Activated T-cell treated with anti-CD3 and anti-CD28 coated beads, Interleukin-2, amount 50 U/mL, for 48 hours (primary cell): ENCODE measurements around the gene MYPN.
"Not testable (repeated sequence)": the region's sequence is repeated elsewhere in the genome, so short reads cannot be mapped to it uniquely, and the experiment has no call there.

ENCODE experiments used
- DNase-seq, 2 experiments: peaks; one replicate each; pipeline ENCODE4 v3.0.0-alpha.2; 2020

Gene MYPN

DNA sequence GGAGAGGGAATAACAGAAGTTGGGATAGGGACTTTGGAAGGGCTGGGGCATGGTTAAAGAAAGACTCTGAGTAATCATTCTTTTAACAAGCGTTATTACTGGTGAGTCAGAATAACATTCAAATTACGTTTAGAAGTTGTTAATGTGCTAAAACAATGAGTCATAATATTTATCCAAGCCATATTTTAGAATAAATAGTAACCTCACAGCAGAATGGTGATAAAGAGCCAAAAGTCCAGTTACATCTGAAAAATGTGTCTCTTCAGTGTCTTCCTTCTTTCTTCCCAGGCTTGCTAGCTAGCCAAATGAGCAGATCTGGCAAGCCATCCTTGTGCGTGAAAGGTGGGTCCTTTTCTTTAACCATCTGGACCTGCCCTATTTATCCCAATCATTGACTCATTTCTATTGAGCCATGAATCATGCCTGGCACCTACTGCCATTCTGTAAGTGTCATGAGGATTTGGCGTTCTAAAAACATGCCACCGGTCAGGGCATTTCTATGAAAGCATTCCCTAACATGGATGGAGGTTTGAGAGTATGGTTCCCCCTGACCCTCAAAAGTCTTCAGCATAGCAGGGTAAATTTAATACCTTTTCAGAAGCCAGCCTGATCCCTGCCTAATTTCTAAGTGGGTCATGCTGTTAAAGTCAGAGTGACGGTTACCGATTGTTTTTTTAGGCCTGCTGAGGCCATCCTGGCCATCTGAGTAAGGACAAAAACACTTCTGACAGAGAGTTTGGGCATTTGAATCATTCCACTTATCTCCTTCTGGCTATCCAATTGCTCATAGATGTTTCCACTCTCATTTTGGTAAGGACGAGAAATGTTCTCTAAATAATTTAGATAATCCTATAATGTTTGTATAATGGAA is 26.9 kb downstream of the MYPN start:
- DNase-seq: no peak

DNA sequence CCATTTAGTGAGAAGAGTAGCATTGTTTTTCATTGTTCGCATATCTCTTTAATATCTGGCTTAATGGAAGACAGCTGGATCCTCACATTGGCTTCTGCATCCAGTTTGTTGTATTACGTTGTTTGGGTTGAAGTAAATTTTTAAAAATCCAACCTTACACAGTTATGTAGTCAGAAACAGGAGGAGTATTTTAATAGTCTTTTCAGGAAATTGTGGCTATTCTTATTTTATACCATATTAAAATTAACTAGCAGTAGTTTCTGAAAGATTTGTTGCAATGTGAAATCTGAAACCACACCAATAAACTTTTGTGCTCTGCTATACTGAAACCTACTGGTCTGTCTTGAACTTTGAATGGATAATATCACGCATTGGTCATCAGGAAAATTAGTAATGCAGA is 27.9 kb downstream of the MYPN start:
- no peak for DNase-seq

DNA sequence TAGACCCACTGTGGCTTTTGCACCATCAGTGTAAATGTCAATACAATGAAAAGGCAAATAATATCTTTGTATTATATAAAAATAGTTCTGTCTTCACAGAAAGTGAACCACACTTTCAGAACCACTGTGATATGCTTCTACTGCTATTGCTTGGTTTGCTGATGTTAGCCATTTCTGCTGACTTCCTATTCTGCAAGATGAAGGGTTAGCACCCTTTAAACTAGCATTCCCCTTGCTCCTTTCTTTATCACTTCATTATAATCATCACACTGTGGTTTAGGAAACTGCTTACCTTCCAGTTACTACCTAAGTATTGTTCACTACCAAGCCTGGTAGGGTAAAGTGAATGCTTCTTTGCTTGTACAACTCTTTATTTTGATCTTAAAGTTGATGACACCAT is 29.2 kb downstream of the MYPN start:
- DNase-seq: no peak

- no peak for DNase-seq
These were observed 30.4 kb downstream of the MYPN start for GRCh38 chr10:68139448-68140272.

GRCh38 chr10:68142761-68143160 is 33.5 kb downstream of the MYPN start:
- DNase-seq: no peak

- no peak for DNase-seq
These were observed 35.4 kb downstream of the MYPN start for GRCh38 chr10:68144709-68145108.

GRCh38 chr10:68145705-68146104 is 36.4 kb downstream of the MYPN start:
- no peak for DNase-seq

- no peak for DNase-seq
These were observed 36.8 kb downstream of the MYPN start for GRCh38 chr10:68146133-68146532.

DNA sequence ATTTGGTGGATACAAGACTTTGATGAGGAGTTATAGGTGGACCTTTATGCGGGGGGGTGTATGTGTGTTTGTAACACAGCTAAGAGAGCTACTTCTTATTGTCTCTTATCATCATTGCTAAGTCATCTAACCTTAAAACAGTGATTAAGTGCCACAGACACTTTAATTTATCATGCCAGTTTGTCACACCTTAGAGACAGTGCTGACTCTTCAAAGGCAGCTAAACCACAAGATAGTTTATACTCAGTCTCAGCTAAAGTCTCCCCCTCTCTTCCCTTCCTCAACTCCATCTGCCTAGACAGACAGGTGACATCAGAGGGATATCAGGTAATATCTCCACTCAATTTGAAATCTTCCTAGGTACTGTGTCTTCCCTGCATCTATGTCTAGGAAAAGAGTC is 42.2 kb downstream of the MYPN start:
- no peak for DNase-seq

- DNase-seq: no peak
These were observed 44.4 kb downstream of the MYPN start for GRCh38 chr10:68153473-68154210.

GRCh38 chr10:68154211-68154497 is 44.9 kb downstream of the MYPN start:
- DNase-seq: no peak

DNA sequence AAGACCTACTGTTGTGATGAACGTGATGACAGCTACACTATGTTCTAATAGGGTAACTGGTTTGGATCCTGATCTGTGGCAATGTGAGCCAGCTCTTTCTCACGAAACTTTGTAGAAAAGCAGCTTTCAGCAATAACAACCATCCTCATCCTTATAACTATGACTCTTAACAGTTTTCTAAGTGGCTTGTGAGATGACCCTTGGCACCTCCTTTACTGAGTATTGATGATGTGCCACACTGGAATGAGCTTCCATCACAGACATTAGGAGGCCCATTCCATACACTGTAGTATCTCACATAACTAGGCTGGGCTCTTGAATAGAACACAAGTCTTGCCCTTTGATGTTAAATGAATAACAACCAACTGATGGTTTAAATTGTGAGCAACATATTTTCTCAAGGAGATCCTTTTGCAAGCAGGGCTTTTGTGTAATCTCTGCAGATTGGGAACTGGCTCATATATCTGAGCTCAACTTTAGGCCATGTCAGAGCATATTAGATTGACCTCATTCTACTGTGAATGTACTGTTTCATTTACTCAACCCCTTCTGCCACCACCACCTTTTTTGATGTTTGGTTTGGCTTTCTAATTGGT is 46.4 kb downstream of the MYPN start:
- DNase-seq: no peak

DNA sequence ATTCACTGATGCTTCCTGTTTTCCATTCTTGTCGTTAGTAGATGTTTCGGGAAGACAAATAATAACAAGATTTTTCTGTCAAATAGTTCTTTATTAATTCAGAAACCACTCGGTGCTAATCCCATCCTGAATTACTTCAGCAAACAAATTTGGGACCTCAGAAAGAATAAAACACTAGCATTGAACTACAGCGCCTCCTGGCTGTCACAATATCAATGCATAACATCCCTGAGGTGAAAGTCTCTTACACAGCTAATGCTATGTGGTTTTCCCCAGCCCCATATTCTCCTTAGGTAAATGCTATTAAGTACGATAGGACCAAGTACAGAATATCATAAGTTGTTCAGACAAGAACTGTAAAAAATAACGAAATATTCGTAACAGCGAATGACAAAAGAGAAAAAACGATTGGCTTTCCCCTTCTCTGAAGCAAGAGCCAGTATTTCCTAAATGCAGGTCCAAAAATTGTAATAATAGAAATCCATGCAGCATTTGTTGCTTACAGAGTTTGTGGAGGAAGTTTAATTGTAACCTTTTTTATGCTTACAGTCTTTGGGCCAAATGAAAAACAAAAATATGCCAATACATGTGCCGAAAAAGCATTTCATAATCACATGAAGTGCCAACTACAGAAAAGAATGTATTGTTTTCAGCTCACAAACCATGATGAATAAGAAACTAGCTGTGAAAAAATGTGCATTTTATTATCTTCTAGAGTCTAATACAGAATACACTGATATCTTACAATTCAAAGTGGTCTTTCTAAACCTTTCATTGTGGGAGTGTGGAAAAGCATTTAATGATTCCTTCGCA is 47.3 kb downstream of the MYPN start:
- DNase-seq: peak; percentile 58 to 59

GRCh38 chr10:68157522-68157921 is 48.2 kb downstream of the MYPN start:
- DNase-seq: not testable (repeated sequence)

- DNase-seq: no peak
These were observed 48.7 kb downstream of the MYPN start for GRCh38 chr10:68158031-68158430.

GRCh38 chr10:68163735-68164134 is 54.4 kb downstream of the MYPN start:
- DNase-seq: no peak

DNA sequence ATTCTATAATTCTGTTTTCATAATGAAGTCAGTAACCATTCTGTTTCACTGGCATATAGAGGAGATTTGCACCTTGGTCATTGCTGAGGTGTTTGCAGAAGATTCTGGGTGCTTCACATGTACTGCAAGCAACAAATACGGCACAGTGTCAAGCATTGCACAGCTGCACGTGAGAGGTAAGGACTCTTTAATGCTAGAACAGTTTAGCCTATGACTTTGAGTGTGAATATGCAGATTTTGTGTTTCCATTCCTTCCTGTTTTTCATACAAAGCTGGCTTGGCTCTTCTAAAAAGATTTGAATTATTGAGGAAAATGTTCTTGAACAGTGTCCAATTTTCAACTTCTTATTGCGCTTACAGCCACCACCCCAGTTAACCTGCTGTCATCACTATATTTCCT is 56.4 kb downstream of the MYPN start:
- DNase-seq: no peak

DNA sequence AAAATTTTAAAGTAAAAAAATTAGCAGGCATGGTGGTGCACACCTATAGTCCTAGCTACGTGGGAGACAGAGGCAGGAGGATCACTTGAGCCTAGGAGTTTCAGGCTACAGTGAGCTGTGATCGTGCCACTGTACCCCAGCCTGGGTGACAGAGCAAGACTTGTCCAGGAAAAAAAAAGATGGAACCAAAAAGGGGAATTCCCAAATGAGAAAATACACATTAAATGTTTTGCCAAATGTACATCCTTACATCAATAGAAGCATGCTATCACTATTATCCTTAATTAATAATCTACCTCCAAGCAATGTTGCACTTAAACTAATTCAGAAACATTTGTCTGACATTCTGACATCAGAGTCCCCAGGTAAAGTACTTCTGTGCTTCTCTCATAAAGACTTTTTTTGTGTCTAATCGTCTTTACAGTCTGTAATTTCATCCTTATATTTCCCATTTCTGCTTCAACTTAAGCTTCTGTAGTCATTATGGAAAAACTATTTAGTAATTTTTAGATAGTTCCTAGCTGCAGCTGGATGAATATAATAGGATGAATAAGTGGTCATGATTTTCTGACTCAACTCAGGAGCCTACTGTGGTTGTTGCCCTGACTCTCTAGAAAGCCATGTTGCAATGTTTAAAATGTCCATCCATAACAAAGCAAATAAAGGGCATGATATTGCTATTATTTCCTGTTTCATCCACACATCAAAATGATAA is 57.7 kb downstream of the MYPN start:
- DNase-seq: no peak

DNA sequence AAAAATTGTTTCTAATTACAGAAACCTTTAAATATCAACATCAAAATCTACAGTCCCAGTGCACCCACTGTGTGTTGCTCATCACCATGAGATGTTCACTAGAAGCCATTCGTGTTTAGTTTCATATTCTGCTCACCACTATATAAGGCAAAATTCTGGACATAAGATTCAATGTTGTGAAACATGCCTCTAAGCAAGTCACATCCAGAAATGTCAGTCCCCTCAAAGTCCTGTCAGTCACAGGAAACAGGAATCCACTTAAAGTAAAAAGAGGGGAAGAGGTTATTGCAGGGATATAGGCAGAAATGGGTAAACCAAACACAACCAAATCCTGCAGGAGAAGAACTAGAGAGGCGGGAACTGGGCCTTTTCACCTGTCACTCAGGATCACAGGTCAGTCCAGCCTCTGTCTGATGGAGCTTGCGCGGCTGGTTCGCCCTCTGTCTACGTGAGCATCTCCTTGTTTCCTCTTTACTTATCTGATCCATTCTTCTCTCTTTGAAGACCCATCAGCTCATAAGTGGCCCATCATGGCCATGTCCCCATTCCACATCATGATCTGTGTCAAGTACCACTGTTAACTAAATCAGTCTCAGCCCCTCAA is 58.4 kb downstream of the MYPN start:
- no peak for DNase-seq

DNA sequence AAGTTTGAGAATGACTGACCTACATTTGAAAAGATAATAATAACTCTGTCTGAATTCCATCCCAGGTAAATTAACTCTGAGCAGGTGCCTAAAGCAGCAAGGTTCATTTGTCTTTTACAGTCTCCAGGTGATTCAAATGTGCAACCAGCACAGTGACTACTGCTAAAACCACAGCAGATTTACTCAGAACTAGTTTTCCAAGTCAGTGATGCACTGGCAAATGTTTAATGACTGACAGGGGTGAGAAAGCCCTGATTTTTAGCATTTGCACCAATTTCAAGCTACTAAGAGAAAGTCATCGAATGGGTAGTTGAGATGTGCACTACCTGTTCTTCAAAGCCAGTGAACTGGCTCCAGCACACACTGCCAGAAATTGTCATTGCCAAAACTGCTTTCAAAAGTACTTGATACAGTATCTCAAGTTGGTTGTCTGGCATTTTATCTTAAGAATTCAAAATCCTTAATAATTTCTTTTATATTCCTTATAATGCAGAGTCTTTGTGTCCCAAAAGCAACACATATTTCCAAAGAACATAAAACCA is 62.3 kb downstream of the MYPN start:
- DNase-seq: no peak

GRCh38 chr10:68172324-68172723 is 63.0 kb downstream of the MYPN start:
- no peak for DNase-seq
